Measurements from ENCODE around the gene GINS2. TPM values are rescaled to one million over a fixed set of nuclear protein-coding genes. Genes with fewer than 3 reads are reported as not detected.
A peak's percentile ranks its signal among the peaks of the same experiment; 100 is the strongest.

Gene GINS2
- polyA plus RNA-seq, 1 of the 3 experiments (the other 2 are of a cell fraction), result 9.0 TPM

DNA sequence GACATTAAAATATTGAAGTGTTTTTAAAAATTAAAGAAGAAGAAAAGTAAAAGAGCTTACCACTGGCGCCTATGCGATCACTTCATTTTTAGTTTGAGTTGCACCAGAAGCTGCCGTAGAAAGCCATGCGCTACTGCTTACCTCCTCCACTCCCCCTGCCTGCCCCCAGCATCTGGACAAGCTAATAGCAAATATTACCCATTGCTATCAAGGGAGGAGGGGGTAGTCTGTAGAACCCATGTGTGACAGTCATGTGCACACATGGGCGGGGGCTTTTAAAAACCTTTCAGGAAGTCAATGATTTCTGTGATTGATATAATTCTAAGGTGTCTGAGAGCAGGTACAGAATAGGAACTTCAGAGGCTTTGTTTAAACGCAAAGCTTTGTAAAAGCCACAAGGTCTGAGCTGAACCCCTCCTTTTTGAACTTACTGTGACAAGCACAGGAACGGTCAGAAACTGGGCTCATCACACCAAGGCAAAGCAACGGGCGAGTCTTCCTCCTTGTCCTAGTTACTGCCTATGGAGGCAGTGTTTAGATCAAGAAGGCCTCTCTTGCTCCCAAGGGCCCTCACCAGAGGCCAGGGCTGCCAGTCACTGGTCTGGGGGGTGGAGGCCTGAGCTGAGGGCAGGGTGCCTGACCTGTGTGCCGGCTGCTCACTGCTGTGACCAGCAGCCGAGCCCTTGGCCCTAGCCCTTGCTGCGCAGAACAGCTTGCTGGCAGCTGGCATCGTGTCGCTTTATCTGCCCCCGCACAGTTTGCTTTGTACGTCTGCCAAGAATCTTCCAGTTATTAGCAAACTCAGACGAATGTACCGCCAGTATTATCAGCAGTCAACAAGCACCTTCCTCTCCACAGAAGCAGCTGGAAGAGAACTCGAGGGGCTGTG lies 15.0 kb downstream of the GINS2 start:
- Histone ChIP-seq H2AFZ (ENCODE audit: low read depth) (no peak overlapping the region), H3F3A (replicated peaks; ENCODE audit: insufficient read depth) (peaks cover 8% of the 10 kb centered on the region), H3K79me2 (ENCODE audit: insufficient read depth) (no peaks in the 10 kb centered on the region), H4K20me1 (ENCODE audit: insufficient read depth) (peaks cover 3% of the 10 kb centered on the region; the same call in 1 of the 2 replicates), H3K9me3 (no peaks in the 10 kb centered on the region), H3K9me2 (no peaks in the 10 kb centered on the region), H3K4me2 (no peak overlapping the region), H3K4me1 (ENCODE audit: control insufficient read depth in 1 of 2, insufficient read depth in 2 of 2, low read depth in 1 of 2, low read length in 1 of 2) (peaks cover 9 to 53% of the 10 kb centered on the region in 2 experiments; a peak in 2 of 4 replicates), H3K36me3 (replicated peaks in 1 of 2; ENCODE audit: control insufficient read depth in 1 of 2, insufficient read depth in 2 of 2, low read length in 1 of 2) (peaks cover 63 to 86% of the 10 kb centered on the region in 2 experiments), H3K4me3 (ENCODE audit: low read depth in 2 of 2, low read length in 1 of 2) (no peak overlapping the region), H3K27me3 (ENCODE audit: insufficient read depth) (no peaks in the 10 kb centered on the region), H3K9ac (no peak overlapping the region), H3K27ac (ENCODE audit: low read depth in 2 of 2, low read length in 1 of 2) (peak overlapping the region in 1 of 2 experiments; percentile 96; a peak in 2 of 4 replicates)
- CTCF ChIA-PET, result interaction anchor here (0.7 to 13.2 kb wide), 12 partner anchors 8 to 559 kb away, joined by 3 to 138 read pairs (median 6); no protein-coding TSS in a partner anchor
- peak; percentile 78 for DNase-seq
- POLR2A ChIA-PET, result interaction anchor here (0.7 to 0.9 kb wide), 2 partner anchors 14 to 46 kb away, joined by 3 read pairs; no protein-coding TSS in a partner anchor
- TF ChIP-seq, protein P1, sequence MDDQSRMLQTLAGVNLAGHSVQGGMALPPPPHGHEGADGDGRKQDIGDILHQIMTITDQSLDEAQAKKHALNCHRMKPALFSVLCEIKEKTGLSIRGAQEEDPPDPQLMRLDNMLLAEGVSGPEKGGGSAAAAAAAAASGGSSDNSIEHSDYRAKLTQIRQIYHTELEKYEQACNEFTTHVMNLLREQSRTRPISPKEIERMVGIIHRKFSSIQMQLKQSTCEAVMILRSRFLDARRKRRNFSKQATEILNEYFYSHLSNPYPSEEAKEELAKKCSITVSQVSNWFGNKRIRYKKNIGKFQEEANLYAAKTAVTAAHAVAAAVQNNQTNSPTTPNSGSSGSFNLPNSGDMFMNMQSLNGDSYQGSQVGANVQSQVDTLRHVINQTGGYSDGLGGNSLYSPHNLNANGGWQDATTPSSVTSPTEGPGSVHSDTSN (IDR thresholded peaks at IDR 0.05), result no peak
- TF ChIP-seq EZH2phosphoT487 (IDR thresholded peaks at IDR 0.05; ENCODE audit: borderline replicate concordance, low read depth) (no peak), EP300 (IDR thresholded peaks at IDR 0.05; ENCODE audit: borderline replicate concordance in 1 of 2, low read depth in 1 of 2, low read length in 1 of 2) (peak in 1 of 2 experiments; percentile 56; a peak in 1 of 4 replicates), TAF1 (IDR thresholded peaks at IDR 0.05; ENCODE audit: borderline replicate concordance, low read depth, low read length) (no peak), NFIC (IDR thresholded peaks at IDR 0.05; ENCODE audit: borderline replicate concordance) (no peak), TCF12 (IDR thresholded peaks at IDR 0.05) (0 out of 2 replicates have a peak, but pooled peaks have one; percentile 13), RCOR1 (IDR thresholded peaks at IDR 0.05; ENCODE audit: low read length) (peak; percentile 80), POLR2AphosphoS5 (IDR thresholded peaks at IDR 0.05; ENCODE audit: low read depth, low read length) (no peak; the same call in 1 of the 2 replicates), TEAD4 (IDR thresholded peaks at IDR 0.05; ENCODE audit: borderline replicate concordance, insufficient read depth) (no peak), MXI1 (IDR thresholded peaks at IDR 0.05; ENCODE audit: low read depth, low read length) (peak; percentile 67), MEF2A (IDR thresholded peaks at IDR 0.05; ENCODE audit: borderline replicate concordance, low read depth) (no peak), GATA2 (CRISPR knock-in tag; IDR thresholded peaks at IDR 0.05) (peak; percentile 70), CHD2 (IDR thresholded peaks at IDR 0.05; ENCODE audit: low read length, partially characterized antibody) (peak; percentile 11)
- TF ChIP-seq, protein P2, sequence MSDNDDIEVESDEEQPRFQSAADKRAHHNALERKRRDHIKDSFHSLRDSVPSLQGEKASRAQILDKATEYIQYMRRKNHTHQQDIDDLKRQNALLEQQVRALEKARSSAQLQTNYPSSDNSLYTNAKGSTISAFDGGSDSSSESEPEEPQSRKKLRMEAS (IDR thresholded peaks at IDR 0.05; ENCODE audit: low read depth), result no peak
- WGBS (ENCODE audit: low lambda C conversion rate), result 75% methylated on average over 10 of the region's 19 CpGs

DNA sequence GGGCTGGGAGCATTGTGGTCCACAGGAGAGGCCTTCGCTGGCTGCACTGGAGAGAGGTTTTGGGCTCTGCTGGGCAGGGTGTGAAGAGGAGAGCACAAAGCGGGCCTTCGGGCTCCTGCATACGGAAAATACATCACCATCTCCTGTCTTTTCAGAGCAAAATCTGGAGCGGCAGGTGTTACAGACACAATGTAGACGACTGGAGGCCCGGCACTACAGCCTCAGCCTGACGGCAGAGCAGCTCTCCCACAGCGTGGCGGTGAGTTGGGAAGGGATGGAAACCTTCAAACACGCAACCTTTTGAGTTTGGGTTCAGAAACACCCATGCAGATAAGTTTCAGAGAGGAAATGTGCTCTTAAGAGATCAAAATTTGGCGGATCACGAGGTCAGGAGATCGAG lies 17.9 kb downstream of the GINS2 start:
- CTCF ChIA-PET, result interaction anchor here (13.2 kb wide), 1 partner anchor 47 kb away, joined by 138 read pairs; no protein-coding TSS in a partner anchor
- no peaks in the 10 kb centered on the region for H3K9me3 ChIP-seq
- no peaks in the 10 kb centered on the region for H3K9me2 ChIP-seq
- H3K4me2 ChIP-seq, result no peak overlapping the region
- peaks cover 53 to 92% of the 10 kb centered on the region in 2 experiments for H3K36me3 ChIP-seq (replicated peaks in 1 of 2; ENCODE audit: control insufficient read depth in 1 of 2, insufficient read depth in 2 of 2, low read length in 1 of 2)
- H2AFZ ChIP-seq (ENCODE audit: low read depth), result no peak overlapping the region
- no peak for DNase-seq
- WGBS (ENCODE audit: low lambda C conversion rate), result 97% methylated on average over 14 of the region's 14 CpGs
- no peak overlapping the region for H3K9ac ChIP-seq
- no peaks in the 10 kb centered on the region for H3K27me3 ChIP-seq (ENCODE audit: insufficient read depth)
- TF ChIP-seq TCF12 (IDR thresholded peaks at IDR 0.05), result no peak
- TF ChIP-seq, protein P3, sequence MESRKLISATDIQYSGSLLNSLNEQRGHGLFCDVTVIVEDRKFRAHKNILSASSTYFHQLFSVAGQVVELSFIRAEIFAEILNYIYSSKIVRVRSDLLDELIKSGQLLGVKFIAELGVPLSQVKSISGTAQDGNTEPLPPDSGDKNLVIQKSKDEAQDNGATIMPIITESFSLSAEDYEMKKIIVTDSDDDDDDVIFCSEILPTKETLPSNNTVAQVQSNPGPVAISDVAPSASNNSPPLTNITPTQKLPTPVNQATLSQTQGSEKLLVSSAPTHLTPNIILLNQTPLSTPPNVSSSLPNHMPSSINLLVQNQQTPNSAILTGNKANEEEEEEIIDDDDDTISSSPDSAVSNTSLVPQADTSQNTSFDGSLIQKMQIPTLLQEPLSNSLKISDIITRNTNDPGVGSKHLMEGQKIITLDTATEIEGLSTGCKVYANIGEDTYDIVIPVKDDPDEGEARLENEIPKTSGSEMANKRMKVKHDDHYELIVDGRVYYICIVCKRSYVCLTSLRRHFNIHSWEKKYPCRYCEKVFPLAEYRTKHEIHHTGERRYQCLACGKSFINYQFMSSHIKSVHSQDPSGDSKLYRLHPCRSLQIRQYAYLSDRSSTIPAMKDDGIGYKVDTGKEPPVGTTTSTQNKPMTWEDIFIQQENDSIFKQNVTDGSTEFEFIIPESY (IDR thresholded peaks at IDR 0.05; ENCODE audit: borderline replicate concordance, low read depth), result no peak
- TF ChIP-seq, protein P1 (IDR thresholded peaks at IDR 0.05), result no peak
- peaks cover 3% of the 10 kb centered on the region; the same call in 1 of the 2 replicates for H4K20me1 ChIP-seq (ENCODE audit: insufficient read depth)
- H3K4me3 ChIP-seq (ENCODE audit: low read depth in 2 of 2, low read length in 1 of 2), result no peak overlapping the region
- H3F3A ChIP-seq (replicated peaks; ENCODE audit: insufficient read depth), result peaks cover 8% of the 10 kb centered on the region
- POLR2A ChIA-PET, result no interaction called here
- no peaks in the 10 kb centered on the region for H3K79me2 ChIP-seq (ENCODE audit: insufficient read depth)
- peaks cover 9 to 52% of the 10 kb centered on the region in 2 experiments; a peak in 2 of 4 replicates for H3K4me1 ChIP-seq (ENCODE audit: control insufficient read depth in 1 of 2, insufficient read depth in 2 of 2, low read depth in 1 of 2, low read length in 1 of 2)
- peak overlapping the region in 1 of 2 experiments; percentile 62; a peak in 2 of 4 replicates for H3K27ac ChIP-seq (ENCODE audit: low read depth in 2 of 2, low read length in 1 of 2)
